Stimulated activated CD8-positive, alpha-beta memory T cell treated with anti-CD3 and anti-CD28 coated beads, Interleukin-15, amount 100 ng/mL, for 4 hours (primary cell): ENCODE data around the gene GALNS.
"Not testable (repeated sequence)": the region's sequence is repeated elsewhere in the genome, so short reads cannot be mapped to it uniquely, and the experiment has no call there.

Source experiments
- DNase-seq, 2 donors: peaks; one replicate each; pipeline ENCODE4 v3.0.0-alpha.2; 2020; ENCODE audit warnings: low read depth in 2 of 2

Gene GALNS, protein sequence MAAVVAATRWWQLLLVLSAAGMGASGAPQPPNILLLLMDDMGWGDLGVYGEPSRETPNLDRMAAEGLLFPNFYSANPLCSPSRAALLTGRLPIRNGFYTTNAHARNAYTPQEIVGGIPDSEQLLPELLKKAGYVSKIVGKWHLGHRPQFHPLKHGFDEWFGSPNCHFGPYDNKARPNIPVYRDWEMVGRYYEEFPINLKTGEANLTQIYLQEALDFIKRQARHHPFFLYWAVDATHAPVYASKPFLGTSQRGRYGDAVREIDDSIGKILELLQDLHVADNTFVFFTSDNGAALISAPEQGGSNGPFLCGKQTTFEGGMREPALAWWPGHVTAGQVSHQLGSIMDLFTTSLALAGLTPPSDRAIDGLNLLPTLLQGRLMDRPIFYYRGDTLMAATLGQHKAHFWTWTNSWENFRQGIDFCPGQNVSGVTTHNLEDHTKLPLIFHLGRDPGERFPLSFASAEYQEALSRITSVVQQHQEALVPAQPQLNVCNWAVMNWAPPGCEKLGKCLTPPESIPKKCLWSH

DNA sequence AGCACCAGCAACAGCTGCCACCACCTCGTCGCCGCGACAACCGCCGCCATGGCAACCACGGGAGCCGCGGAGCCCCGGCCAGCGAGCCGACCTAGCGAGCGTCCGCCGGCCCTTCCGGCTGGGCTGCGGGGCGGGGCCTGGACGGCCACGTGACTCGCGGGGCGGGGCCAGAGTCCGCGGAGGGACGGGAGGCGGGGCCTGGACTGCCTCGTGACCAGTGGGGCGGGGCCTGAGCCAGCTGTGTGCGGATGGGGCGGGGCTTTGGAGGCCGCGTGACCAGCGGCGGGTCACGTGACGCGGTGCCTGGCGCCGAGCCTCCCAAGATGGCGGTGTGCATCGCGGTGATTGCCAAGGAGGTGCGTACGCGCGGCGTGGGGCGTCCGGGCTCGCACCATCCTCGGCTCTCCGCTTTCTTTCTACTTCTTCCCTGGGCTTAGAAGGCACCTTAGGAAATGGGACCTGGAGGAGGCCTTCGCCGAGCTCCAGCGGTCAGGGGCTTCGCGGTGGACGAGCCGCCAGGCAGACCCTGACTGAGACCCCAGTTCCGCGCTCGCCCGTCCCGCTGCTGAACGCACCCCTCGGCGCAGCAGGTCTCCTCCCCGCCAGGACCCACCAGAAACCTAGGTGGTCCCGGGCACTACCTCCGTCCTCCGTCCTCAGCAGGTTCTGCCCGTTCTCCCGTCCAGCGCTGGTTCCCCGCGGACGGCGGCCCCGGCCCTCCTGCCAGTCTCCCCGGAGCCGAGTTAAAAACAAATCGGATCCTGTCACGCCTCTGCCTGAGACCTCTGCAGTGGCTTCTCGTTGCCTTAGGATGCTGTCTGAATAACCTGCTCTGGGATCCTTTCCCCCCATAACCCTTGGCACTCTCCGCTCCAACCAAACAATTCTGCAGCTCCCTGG, at the start of gene GALNS, which contains the start of gene TRAPPC2L:
TSS of gene GALNS (minus strand) at position 120 of the 900 bp plus-strand sequence. CDS start at position 50, 70 bp downstream.
TSS of gene TRAPPC2L (plus strand) at position 300 of the 900 bp plus-strand sequence. CDS start at position 324, 24 bp downstream.
- peak; percentile 96 for DNase-seq

DNA sequence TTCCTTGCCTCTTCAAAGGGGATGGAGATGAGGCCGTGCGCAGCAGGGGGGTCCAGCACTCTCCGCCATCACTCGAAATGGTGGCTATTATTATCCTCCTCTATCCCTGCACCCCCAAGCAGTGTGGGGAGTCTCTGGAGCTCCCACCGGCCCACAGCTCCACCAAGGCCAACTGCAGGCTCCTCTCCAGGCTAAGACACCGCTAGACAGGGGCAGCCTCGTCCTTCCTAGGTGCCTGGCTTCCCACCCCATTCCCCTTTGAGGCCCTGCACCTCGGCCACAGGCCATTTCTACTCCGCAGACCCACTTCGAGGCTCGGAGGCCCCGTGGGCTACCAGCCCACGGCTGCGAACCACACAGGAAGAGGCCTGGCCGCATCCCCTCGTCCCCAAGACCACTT, 49.3 kb upstream of the GALNS start:
- DNase-seq, result no peak

DNA sequence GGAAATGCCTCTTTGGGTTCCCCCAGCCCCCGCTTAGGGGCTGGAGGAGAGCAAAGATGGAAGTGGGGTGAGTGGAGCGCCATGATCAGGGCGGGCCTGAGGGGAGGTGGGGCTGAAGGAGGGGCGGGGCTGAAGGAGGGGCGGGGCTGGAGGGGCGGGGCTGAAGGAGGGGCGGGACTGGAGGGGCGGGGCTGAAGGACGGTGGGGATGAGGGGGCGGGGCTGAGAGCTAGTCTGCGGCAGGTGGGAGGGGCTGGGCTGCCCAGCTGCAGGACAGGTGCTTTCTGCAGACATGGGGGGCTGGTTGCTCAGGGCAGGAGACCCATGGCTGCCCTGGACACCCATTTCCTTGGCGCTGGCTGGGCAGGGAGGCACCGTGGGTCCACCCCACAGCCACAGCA, 48.8 kb upstream of the GALNS start:
- DNase-seq, result no peak

DNA sequence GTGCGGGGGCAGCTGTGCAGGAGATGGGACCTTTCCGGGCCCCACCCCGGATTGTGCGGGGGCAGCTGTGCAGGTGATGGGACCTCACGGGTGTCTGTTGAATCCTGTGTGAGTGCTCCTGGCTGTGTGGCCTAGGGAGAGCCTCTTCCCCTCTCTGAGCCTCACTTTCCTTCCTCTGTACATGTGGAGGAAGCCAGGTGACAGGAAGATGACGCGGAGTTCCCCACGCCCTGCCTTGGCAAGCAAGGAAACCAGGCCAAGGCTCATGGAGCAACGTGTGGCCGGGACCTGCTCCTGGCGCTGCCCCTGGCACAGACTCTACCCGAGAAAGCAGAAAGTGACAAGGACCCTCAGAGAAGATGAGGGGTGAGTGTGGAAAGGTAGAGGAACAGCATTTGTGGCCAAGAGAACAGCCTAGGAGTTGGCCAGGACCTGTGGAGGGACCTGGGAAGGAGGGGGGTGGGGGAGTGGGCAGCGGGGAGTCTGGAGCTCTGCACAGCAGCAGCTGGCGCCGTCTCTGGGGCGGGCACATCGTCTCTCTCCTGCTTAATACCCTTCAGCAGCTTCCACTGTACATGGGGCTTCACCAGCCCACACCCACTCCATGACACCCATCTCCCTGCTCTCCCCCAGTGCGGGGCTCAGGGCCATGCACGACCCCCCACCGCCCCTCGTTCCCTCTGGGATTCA, 48.1 kb upstream of the GALNS start:
- DNase-seq, result no peak

DNA sequence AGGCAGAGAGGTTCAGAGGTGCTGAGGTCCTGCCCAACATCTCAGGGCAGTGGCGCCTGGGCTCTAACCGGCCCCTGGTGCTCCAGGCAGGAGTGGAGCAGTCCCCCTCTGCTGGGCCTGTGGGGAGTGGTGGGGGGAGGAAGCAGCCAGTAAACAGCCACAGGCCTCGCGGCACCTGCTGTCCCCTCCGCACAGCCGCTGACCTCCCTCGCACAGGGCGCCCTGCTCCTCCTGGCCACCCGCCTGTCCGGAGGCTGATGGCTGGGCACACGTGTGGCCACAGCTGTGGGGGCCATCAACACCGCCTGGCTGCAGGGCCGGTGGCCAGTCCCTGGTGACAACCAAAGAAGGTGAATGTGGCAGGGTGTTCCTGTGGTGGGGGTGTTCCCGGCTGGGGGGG, 46.5 kb upstream of the GALNS start:
- no peak for DNase-seq

DNA sequence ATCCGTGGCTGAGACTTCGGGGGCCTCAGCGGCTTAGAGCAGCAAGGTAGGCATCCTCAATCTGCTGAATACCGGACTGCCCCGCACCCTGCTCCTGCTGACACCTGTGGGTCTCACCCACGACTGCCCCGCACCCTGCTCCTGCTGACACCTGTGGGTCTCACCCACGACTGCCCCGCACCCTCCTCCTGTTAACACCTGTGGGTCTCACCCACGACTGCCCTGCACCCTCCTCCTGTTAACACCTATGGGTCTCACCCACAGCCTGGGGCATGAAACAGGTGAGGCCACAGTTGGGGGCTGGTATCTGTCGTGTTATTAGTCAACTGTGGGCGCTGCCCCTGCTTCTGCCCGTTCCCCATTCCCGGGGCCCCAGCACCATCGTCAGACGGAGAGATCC, 46.0 kb upstream of the GALNS start:
- no peak for DNase-seq

DNA sequence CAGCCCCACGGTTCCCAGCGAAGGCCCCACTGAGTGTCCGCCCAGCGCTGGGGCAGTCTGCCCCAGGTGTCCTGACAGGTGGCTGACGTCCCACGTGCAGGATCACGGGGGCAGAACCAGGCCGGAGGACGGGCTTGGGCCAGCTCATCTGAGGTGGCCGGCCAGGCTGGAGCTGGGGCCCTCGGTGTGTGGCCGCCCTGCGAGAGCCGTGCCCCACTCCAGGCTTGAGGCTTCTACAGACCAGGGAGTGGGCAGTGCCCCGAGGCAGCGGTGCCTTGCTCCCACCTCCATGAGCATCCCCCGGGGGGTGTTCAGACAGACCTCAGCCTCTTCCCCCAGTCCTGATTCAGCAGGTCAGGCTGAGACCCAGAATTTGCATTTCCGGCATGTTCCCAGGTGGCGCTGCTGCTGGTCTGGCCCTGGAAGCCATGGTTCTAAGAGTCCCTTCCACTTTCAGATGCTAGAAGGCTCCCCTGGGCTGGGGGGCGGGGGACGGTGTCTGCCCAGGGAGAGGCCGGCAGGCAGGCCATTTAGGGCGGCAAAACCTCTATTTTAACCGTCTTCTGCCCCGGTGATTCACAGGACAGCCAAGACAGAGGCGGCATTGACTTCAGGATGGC, 45.1 kb upstream of the GALNS start:
- DNase-seq, result no peak

DNA sequence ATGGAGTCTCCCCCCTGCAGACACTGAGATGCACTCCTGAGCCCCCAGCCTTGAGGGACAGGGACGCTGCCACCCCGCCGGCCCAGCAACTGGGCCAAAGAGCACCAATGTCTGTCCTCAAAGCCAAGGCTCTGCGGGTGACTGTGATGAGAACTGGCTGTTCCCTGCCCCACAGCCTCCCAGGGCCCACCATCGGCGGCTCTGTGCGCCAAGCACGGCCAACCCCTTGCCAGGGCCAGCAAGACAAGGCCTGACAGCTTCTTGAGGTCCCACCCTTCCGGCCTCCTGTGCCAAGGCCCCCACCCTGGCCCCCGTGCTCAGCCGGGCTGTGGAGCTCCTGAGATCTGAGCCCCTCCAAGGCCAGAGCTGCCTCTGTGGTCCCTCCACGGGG, 43.9 kb upstream of the GALNS start:
- DNase-seq, result no peak

DNA sequence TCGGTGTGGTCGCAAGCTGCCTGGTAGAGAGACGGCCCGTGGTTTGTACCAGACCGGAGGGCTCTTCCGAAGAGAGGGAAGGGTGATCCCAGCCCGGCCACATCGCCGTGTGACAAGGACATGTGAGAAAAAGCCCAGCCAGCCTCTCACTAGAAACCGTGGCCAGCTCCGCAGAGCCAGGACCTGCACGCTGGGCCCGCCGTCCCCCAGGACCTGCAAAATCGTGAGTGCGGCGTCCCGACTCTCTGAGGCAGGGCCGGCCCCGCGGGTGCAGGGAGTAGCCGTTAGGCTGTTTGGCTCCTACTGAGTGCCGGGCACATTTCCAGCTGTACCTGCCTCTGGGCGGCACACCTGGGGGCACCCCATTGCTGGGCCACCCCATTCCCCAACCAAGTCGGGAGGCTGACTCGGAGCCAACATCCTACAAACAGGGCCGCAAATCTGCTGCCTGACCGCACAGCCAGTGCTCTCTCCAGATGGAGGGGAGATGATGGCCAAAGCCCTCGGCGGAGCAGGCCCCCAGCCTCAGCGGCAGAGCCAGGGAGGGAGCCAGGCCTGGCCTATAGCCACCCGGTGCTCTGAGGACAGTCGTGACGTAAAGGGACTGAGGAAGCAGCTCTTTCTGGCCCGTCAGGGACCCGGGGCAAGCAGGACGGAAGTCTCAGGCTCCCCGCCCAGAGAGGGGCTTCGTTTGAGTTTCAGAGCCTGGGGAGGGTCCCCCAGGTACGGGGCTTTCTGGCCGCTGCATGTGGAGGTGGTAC, 43.3 kb upstream of the GALNS start:
- no peak for DNase-seq

DNA sequence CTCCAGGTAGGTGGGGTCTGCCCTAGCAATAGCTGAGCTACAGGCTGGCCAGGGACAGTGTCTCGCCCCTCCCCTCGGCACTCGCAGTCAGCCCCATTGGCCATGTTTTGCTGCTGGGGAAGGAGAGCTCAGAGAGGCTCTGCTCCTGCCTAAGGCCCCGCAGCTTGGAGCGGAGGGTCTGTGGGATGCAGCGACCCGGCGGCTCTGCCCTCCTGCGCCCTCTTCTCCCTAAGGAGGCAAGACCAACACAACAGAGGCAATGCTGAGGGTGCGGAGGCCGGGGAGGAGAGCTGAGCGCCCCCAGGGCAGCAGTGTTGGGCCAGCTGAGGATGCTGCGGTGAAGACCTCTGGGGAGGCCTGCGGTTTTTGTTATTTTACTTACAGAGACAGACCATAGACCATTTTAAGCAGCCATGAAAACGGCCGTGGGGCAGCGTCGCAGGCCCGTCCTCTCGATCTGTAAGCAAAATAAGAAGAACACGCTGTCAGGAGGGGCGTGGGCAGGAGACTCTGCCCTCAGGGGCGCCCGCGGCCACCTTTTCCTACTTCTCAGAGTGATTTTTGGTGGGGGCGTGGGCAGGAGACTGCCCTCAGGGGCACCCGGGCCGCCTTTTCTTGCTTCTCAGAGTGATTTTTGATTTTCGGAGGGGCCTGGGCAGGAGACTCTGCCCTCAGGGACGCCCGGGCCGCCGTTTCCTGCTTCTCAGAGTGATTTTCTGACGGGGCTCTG, 41.1 kb upstream of the GALNS start:
- DNase-seq, result no peak

DNA sequence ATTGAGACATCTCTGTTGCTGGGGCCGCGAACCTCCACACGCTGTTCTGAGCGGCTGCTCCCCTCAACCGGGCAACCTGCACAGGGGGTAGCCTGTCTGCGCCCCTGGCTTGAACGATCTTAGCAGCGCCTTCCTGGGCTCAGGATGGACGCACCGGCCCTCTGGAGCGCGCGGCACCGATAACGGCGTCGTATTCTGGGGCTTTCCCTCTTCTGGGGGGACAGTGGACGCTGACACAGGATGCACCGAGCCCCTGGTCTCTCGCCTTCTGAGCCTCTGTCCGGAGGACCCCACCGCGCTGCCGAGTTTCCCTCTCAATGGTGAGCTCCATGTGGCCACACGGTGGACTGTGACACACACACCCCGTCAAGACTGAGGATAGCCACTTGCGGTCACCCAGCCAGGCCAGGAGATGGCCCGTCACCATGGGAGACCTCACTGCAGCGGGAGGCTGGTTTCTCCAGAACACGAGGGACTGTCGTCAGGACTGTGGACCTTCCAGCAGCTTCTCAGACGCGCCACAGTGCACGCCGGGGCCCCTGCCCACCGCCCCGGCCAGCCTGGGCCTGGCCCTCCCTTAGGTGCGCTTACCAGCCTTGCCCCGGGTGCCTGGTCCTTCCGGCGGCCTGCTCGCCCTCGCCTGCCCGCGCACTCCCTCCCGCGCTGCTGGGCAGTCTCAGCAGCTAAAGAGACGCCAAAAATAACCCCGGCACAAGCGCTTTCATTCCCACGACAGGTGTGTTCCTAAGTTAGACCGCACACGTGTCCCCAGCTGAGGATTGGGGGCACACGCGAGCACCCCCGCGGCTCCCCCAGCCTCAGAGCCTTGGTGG, 39.7 kb upstream of the GALNS start:
- DNase-seq, result no peak

DNA sequence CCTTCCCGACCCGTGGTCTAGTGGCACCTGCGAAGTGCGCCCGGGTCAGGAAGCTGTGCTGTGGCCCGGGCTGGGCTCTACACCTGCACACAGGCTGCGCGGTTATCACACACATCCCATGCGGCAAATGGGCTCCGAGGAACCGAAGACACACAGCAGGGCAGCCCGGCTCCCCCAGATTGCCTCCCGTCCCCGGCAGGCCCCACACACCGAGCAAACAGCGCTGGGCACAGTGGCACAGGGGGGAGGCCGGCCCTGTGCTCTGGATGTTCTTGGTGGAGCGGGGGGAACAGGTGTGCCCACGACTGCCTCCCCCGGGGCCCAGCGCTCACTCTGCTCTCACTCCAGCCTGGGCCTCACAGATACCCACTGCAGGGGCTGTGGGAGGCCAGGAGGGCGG, 38.6 kb upstream of the GALNS start:
- no peak for DNase-seq

DNA sequence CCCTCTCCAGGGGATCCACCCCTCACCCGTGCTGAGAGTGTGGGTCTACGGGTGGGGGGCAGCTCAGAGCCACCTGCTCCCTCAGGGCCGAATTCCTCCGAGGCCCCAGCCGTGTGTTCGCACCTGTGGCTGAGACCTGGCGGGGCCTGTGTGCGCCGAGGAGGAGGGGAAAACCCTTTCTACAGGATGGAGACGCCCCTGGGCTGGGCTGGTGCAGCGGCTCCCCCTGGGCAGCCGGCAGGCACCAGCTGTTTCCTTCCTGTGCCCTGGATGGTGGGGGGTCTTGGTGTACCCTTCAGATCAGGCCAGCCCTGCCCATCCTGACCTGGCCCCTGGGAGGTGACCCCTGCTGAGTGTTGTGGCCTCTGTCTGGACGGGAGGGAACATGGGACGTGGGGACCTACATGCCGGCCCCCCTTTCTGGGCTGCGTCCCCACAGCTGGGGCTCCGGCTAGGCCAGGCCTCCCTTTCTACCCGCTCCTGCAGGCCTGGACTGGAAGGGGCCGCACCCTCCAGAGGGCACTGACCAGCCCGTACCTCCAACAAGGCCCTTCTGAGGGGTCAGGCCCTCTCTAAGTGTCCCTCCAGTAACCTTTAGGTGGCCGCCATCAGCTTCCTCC, 38.0 kb upstream of the GALNS start:
- no peak for DNase-seq

DNA sequence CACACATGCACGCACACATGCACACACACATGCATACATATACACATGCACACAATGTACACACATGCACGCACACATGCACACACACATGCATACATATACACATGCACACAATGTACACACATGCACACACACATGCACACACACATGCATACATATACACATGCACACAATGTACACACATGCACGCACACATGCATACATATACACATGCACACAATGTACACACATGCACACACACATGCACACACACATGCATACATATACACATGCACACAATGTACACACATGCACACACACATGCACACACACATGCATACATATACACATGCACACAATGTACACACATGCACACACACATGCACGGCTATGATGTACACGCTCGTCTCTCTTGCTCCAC, 37.5 kb upstream of the GALNS start:
- DNase-seq, result not testable (repeated sequence)

DNA sequence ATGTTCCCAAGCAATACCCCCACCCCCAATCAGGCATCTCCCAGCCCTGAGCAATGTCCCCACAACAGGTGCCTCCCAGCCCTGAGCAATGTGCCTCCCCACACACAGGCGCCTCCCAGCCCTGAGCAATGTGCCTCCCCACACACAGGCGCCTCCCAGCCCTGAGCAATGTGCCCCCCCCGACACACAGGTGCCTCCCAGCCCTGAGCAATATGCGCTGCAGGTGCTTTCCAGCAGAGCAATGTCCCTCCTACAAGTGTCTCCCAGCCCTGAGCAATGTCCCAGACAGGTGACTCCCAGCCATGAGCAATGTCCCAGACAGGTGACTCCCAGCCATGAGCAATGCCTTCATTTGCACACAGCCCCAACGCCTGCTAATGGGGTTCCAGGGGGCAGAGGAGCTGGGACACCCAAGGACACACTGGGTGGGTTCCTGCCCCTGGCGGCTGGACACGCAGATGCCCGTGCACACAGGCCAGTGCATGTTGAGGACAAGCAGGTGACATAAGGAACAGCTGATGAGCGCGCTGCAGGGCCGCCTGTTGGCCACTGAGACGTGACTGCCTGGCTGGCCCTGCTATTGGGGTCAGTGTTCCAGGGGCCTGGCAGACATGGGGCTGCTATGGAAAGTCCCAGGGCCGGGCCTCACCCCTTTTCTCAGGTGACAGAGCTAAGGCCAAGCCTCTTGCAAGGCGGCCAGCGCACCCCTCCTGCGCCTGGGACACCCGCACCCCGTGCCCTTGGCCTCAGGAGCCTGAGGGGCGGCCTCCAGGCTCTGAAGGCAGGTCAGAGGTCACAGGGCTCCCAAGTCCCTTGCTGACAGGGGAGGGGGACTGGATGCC, 36.6 kb upstream of the GALNS start:
- DNase-seq, result no peak

DNA sequence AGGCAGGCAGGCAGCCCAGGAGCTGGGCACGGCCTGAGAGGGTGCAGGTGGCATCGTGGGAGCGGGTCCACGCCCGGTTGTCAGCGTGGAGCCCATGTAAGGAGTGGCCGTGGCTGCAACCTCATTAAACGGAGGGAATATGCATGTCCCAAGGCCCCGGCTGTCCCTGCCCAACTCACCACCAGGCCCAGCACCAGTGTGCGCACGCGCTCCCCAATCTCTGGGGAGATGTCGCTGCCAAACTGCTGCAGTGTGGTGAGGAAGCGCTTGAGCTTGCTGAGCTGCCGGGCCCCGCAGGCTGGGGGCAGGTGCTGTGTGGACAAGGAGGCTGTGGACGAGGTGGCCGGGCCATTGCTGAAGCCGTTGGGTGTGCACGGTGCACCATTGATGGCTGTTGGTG, 35.3 kb upstream of the GALNS start:
- DNase-seq, result no peak

DNA sequence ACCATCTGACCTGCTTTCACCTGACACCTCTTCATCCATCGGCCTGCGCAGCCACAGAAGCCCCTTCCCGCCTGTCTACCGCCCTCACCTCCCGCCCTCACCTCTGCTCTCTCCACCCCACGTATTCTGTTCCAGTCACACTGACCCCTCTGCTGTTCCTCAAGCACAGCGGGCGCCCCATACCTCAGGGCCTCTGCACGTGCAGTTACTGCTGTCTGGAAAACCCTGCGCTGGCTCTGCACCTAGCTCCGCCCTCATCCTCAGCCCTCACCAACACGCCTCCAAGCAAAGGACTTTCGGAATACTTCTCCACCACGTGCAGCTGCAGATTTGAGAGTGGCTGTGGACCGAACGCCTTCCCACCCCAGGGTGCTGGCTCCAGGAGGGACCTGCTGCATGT, 34.3 kb upstream of the GALNS start:
- DNase-seq, result no peak
